Thyroid gland (tissue), 4 donors: ENCODE data around the gene HIPK3. TPM values are rescaled to one million over a fixed set of nuclear protein-coding genes. Genes with fewer than 3 reads are reported as not detected.

Source experiments
- DNase-seq, 2 donors: peaks; one replicate each; pipeline ENCODE4 v3.0.0-alpha.2; 2019
- H3K27ac ChIP-seq, 3 donors: fragments of 200-600 bp; sonication (generic); 1 replicate in 2 of 3; 2 replicates in 1 of 3; pipeline ENCODE4 v1.5.1; 2016 to 2019; ENCODE audit warnings: mild to moderate bottlenecking in 1 of 3, moderate library complexity in 1 of 3
- H3K27me3 ChIP-seq: fragments of 200-600 bp; sonication (generic); one replicate; pipeline ENCODE4 v1.5.1; 2019
- H3K36me3 ChIP-seq, 2 donors: fragments of 200-600 bp; sonication (generic); one replicate each; pipeline ENCODE4 v1.5.1; 2016 to 2019
- H3K4me1 ChIP-seq, 2 donors: fragments of 200-600 bp; sonication (generic); one replicate each; pipeline ENCODE4 v1.5.1; 2017 to 2019
- H3K4me3 ChIP-seq, 3 donors: fragments of 200-600 bp; sonication (generic); replicated peaks in 1 of 3; 1 replicate in 2 of 3; 2 replicates in 1 of 3; pipeline ENCODE4 v1.5.1; 2016; ENCODE audit warnings: mild to moderate bottlenecking in 1 of 3
- H3K9me3 ChIP-seq: fragments of 200-600 bp; sonication (generic); one replicate; pipeline ENCODE4 v1.5.1; 2017
- POLR2A ChIP-seq, 2 donors: fragments of 450-650 bp; IDR thresholded peaks; one replicate each; pipeline ENCODE4 v1.6.1; 2017; ENCODE audit warnings: antibody characterized with exemption in 2 of 2, mild to moderate bottlenecking in 2 of 2, moderate library complexity in 1 of 2
- WGBS, 2 donors: methylation state at CpG; one replicate each; pipeline ENCODE4 v1.1.5; 2017; 5-methylcytosine and 5-hydroxymethylcytosine counted together
- intact Hi-C: fragments of 100-400 bp; cut with DNase I; formaldehyde crosslinking; loops from one replicate; pipeline ENCODE4 v1.15.1; 2023
- total RNA-seq, 4 donors: library from RNA; depleted of rRNA; stranded (reverse); fragments of >200 nt; gene quantifications; one replicate each; pipeline ENCODE4 v1.2.3, GENCODE V29; 2016
- TF ChIP-seq, protein P1 (sequence below), 6 experiments: fragments of 200-600 bp in 3 of 6; fragments of 450-650 bp in 3 of 6; sonication (generic) in 3 of 6; IDR thresholded peaks; one replicate each; pipeline ENCODE4 v1.5.1; 2016 to 2019; ENCODE audit warnings: antibody characterized with exemption in 6 of 6, mild to moderate bottlenecking in 2 of 6, inconsistent platforms in 1 of 6, moderate library complexity in 1 of 6

Gene HIPK3
- total RNA-seq, 4 donors from 2014 or later, result 156 to 377 (median 216) TPM

DNA sequence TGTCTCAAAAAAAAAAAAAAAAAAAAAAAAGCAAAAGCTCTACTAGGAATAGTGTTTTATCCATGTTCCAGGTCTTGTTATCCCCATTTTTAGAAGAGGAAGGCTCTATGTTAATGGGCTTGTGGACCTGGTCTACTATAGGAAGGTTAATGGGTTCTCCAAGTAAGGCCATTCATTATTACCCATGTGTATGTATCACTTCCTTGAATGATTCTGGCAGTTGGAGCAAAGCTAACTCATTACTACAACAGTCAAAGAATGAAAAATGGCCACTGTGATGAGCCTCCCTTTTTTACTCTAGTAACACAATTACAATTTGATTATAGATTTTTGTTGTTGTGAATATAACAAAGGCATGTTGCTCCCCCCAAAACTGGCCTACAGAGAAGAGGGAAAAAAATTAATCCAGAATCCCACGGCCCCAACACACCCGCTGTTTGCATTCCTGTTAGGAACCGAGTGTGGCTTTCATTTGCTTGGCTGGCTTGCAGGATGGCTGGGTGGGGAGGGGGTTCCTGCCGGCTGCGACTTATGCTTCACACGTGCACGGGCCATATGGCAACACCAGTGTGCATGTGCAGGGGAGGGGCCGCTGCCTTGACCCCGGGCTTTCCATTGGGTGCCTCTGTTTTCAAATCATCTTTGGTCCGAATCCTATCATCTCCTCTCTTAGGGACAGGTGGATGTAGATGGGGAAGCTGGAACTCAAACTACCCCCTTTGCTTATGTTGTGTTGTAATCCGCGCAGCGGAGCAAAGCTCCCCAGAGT is 148.8 kb downstream of the HIPK3 start:
- no peaks in the 10 kb centered on the region for H3K9me3 ChIP-seq
- 79 to 81% methylated on average over 11 to 13 of the region's 13 CpGs for WGBS, 2 donors
- no peaks in the 10 kb centered on the region for H3K4me1 ChIP-seq
- no peak overlapping the region for H3K27ac ChIP-seq
- H3K36me3 ChIP-seq, result no peaks in the 10 kb centered on the region
- TF ChIP-seq, protein P1, sequence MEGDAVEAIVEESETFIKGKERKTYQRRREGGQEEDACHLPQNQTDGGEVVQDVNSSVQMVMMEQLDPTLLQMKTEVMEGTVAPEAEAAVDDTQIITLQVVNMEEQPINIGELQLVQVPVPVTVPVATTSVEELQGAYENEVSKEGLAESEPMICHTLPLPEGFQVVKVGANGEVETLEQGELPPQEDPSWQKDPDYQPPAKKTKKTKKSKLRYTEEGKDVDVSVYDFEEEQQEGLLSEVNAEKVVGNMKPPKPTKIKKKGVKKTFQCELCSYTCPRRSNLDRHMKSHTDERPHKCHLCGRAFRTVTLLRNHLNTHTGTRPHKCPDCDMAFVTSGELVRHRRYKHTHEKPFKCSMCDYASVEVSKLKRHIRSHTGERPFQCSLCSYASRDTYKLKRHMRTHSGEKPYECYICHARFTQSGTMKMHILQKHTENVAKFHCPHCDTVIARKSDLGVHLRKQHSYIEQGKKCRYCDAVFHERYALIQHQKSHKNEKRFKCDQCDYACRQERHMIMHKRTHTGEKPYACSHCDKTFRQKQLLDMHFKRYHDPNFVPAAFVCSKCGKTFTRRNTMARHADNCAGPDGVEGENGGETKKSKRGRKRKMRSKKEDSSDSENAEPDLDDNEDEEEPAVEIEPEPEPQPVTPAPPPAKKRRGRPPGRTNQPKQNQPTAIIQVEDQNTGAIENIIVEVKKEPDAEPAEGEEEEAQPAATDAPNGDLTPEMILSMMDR (IDR thresholded peaks at IDR 0.05), result no peak
- TF ChIP-seq POLR2A (IDR thresholded peaks at IDR 0.05), result no peak
- intact Hi-C loops, result no loop called here
- no peak for DNase-seq
- H3K27me3 ChIP-seq, result no peaks in the 10 kb centered on the region
- no peak overlapping the region for H3K4me3 ChIP-seq

Other genes with a start within 250 kb of the HIPK3 start
- gene DEPDC7, start 241.5 kb upstream of the HIPK3 start, total RNA-seq, result 1 to 10 TPM in 2 of 4 donors, under 1 TPM in 1, not detected in 1; 0.63 to 2.6 (median 1.6) TPM
- 10 to 100 TPM; 11.9 to 19.5 (median 17.2) TPM for gene TCP11L1, start 217.8 kb upstream of the HIPK3 start, total RNA-seq
- 10 to 100 TPM; 18.1 to 30.4 (median 26.2) TPM for gene CSTF3, start 95.9 kb upstream of the HIPK3 start, total RNA-seq
- under 1 TPM; under 0.01 to 0.21 (median 0.12) TPM for gene KIAA1549L, start 118.7 kb downstream of the HIPK3 start, total RNA-seq